Measurements from ENCODE around the gene SLC6A6.

The SLC6A6 gene

DNA sequence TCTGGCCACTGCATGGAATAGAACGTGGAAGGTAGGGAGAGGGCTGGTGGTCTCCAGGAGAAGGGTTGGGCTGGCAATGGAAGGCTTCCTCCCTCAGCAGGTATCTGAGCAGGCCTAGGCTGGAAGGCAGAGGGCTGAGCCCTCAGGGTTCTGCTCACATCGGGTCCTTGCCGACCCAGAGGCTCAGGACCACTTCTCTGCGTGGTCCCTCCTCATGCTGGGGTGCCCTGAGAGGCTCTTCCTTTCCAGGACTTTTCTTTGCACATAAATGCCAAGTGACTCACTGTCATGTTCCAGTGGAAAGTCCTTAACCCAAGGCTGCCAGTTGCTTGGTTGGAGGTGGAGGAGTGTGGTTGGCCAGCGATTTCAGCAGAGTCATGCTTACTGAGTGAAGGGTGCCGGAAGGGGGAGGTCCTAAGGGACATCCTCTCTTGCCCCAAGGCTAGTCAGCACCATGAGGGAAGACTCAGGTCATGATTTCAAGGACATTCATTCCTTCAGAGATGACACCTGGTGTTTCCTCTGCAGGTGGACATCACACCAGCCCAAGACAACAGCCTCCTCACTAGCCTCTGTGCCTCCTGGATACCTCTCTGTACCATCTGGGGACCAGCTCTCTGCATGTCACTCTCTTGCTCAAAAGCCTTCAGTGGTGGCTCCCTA lies 8.2 kb downstream of the SLC6A6 start:
- H3K36me3 ChIP-seq (ENCODE audit: low read length) = no peaks in the 10 kb centered on the region
- no peaks in the 10 kb centered on the region for H3K9me2 ChIP-seq (replicated peaks; ENCODE audit: insufficient read depth, low read length)
- H3K27me3 ChIP-seq (ENCODE audit: low read length) = no peaks in the 10 kb centered on the region
- H3K4me3 ChIP-seq (ENCODE audit: insufficient read depth, low read length, poor library complexity, severe bottlenecking) = no peak overlapping the region
- no peak overlapping the region for H3K9ac ChIP-seq (ENCODE audit: low read length)
- peaks cover 21% of the 10 kb centered on the region for H3F3A ChIP-seq (ENCODE audit: insufficient read depth)
- peaks cover 100% of the 10 kb centered on the region for H3K79me2 ChIP-seq (ENCODE audit: insufficient read depth, low read length)
- H3K27ac ChIP-seq (ENCODE audit: low read depth, low read length) = peak overlapping the region; percentile 5; the same call in 1 of the 2 replicates
- H4K20me1 ChIP-seq (ENCODE audit: low read depth, low read length) = peaks cover 12% of the 10 kb centered on the region; the same call in 1 of the 2 replicates
- TF ChIP-seq EZH2phosphoT487 (conservative IDR thresholded peaks at IDR 0.05; ENCODE audit: low read length) = no peak
- TF ChIP-seq, protein P1, sequence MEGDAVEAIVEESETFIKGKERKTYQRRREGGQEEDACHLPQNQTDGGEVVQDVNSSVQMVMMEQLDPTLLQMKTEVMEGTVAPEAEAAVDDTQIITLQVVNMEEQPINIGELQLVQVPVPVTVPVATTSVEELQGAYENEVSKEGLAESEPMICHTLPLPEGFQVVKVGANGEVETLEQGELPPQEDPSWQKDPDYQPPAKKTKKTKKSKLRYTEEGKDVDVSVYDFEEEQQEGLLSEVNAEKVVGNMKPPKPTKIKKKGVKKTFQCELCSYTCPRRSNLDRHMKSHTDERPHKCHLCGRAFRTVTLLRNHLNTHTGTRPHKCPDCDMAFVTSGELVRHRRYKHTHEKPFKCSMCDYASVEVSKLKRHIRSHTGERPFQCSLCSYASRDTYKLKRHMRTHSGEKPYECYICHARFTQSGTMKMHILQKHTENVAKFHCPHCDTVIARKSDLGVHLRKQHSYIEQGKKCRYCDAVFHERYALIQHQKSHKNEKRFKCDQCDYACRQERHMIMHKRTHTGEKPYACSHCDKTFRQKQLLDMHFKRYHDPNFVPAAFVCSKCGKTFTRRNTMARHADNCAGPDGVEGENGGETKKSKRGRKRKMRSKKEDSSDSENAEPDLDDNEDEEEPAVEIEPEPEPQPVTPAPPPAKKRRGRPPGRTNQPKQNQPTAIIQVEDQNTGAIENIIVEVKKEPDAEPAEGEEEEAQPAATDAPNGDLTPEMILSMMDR (IDR thresholded peaks at IDR 0.05; ENCODE audit: insufficient read depth, low read length, poor library complexity, severe bottlenecking) = no peak
- no peak overlapping the region for H3K4me2 ChIP-seq (ENCODE audit: low read depth, low read length, poor library complexity, severe bottlenecking)
- H3K9me3 ChIP-seq (ENCODE audit: insufficient read depth, low read length) = no peaks in the 10 kb centered on the region
- no peak overlapping the region for H2AFZ ChIP-seq (ENCODE audit: low read depth, low read length, severe bottlenecking)

DNA sequence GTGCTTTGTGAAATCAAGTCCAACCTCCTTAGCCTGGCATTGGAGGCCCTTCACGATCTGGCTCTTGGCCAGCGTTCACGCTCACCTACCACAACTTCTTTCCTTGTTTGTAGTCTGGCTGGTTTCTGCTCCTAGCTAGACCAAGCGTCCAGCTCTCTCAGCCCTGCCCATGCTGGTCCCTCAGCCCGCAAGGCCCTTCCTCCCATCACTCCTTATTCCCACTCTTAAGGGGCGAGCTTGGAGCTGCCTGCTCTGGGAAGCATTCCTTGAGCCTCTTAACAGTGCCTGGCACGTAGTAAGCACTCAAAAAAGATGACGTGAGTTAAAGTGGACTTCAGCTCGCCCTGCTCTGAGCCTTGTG lies 8.7 kb downstream of the SLC6A6 start:
- H4K20me1 ChIP-seq (ENCODE audit: low read depth, low read length) = peaks cover 12% of the 10 kb centered on the region; the same call in 1 of the 2 replicates
- H2AFZ ChIP-seq (ENCODE audit: low read depth, low read length, severe bottlenecking) = no peak overlapping the region
- peaks cover 98% of the 10 kb centered on the region for H3K79me2 ChIP-seq (ENCODE audit: insufficient read depth, low read length)
- no peaks in the 10 kb centered on the region for H3K9me3 ChIP-seq (ENCODE audit: insufficient read depth, low read length)
- H3K27ac ChIP-seq (ENCODE audit: low read depth, low read length) = 0 out of 2 replicates have a peak overlapping the region, but pooled peaks have one; percentile 5
- no peak overlapping the region for H3K4me2 ChIP-seq (ENCODE audit: low read depth, low read length, poor library complexity, severe bottlenecking)
- no peaks in the 10 kb centered on the region for H3K36me3 ChIP-seq (ENCODE audit: low read length)
- no peaks in the 10 kb centered on the region for H3K9me2 ChIP-seq (replicated peaks; ENCODE audit: insufficient read depth, low read length)
- H3K9ac ChIP-seq (ENCODE audit: low read length) = no peak overlapping the region
- no peaks in the 10 kb centered on the region for H3K27me3 ChIP-seq (ENCODE audit: low read length)
- no peak for TF ChIP-seq EZH2phosphoT487 (conservative IDR thresholded peaks at IDR 0.05; ENCODE audit: low read length)
- TF ChIP-seq, protein P1 (IDR thresholded peaks at IDR 0.05; ENCODE audit: insufficient read depth, low read length, poor library complexity, severe bottlenecking) = no peak
- H3F3A ChIP-seq (ENCODE audit: insufficient read depth) = peaks cover 16% of the 10 kb centered on the region; the same call in 1 of the 2 replicates
- H3K4me3 ChIP-seq (ENCODE audit: insufficient read depth, low read length, poor library complexity, severe bottlenecking) = no peak overlapping the region

DNA sequence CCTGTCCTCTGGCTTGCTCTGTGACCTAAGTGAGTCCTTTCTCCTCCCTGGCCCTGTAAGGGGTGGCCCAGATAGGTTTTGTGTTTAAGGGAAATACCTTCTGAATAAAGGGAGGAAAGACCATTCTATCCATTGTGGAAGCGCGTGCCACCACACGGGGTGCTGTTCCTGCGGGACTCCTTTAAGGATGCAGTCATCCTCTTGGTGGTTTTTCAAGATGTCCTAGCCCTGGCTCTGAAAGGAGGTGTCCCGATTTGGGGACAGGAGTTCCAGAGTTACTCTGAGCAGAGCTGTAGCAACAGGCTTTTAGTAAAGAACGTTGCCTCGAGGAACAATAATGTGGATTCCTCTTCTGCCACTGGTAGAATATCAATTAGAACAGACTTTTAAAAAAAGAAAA lies 9.6 kb downstream of the SLC6A6 start:
- H3K79me2 ChIP-seq (ENCODE audit: insufficient read depth, low read length) = peaks cover 89% of the 10 kb centered on the region
- H3F3A ChIP-seq (ENCODE audit: insufficient read depth) = peaks cover 7% of the 10 kb centered on the region; the same call in 1 of the 2 replicates
- H3K27ac ChIP-seq (ENCODE audit: low read depth, low read length) = no peak overlapping the region
- H3K36me3 ChIP-seq (ENCODE audit: low read length) = no peaks in the 10 kb centered on the region
- H4K20me1 ChIP-seq (ENCODE audit: low read depth, low read length) = peaks cover 12% of the 10 kb centered on the region; the same call in 1 of the 2 replicates
- no peaks in the 10 kb centered on the region for H3K9me3 ChIP-seq (ENCODE audit: insufficient read depth, low read length)
- no peaks in the 10 kb centered on the region for H3K27me3 ChIP-seq (ENCODE audit: low read length)
- H3K4me2 ChIP-seq (ENCODE audit: low read depth, low read length, poor library complexity, severe bottlenecking) = no peak overlapping the region
- no peaks in the 10 kb centered on the region for H3K9me2 ChIP-seq (replicated peaks; ENCODE audit: insufficient read depth, low read length)
- no peak overlapping the region for H3K4me3 ChIP-seq (ENCODE audit: insufficient read depth, low read length, poor library complexity, severe bottlenecking)
- no peak overlapping the region for H3K9ac ChIP-seq (ENCODE audit: low read length)
- TF ChIP-seq, protein P1 (IDR thresholded peaks at IDR 0.05; ENCODE audit: insufficient read depth, low read length, poor library complexity, severe bottlenecking) = no peak
- TF ChIP-seq EZH2phosphoT487 (conservative IDR thresholded peaks at IDR 0.05; ENCODE audit: low read length) = no peak
- H2AFZ ChIP-seq (ENCODE audit: low read depth, low read length, severe bottlenecking) = no peak overlapping the region

All from SU-DHL-6 (cell line).